ENCODE results near the gene OR5M3. TPM values are rescaled to one million over a fixed set of nuclear protein-coding genes. Genes with fewer than 3 reads are reported as not detected.

Gene OR5M3
- not detected in 2 replicates for total RNA-seq (2014; rRNA removed; shearing (Covaris generic))
- not detected in 2 replicates for polyA plus RNA-seq (2015; cell fraction: cytosol; rRNA removed)
- polyA plus RNA-seq (2015; cell fraction: nucleus; rRNA removed), result not detected in 2 replicates

DNA sequence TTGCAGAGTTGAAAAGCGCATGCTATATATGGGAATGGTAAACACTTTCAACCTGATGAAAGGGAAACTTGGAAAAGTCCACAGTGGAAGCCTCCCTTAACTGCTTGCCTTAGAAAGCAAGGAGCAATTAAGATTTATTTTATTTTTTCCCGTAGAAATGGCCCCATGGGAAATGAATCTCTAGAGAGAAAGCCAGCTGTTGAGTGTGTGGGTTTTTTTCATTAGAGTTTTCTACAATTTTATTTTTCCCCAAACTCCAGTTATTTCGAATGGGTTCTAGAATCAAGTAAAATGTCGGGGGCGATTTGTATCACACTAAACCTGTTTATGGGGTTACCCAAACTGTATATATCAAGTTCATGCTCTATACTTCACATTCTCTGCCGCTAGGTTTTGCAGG is at the start of gene OR5M3:
Gene OR5M3, minus strand, starts transcription at position 101 of the 400 bp plus-strand sequence. CDS start 2,855 bp downstream, outside the sequence.
- DNase-seq (ENCODE audit: low read depth), result no peak

- peak; percentile 25 for DNase-seq (ENCODE audit: low read depth)
These were observed 48.9 kb upstream of the OR5M3 start for GRCh38 chr11:56522008-56522407.

- no peak for DNase-seq (ENCODE audit: low read depth)
These were observed 40.1 kb upstream of the OR5M3 start for GRCh38 chr11:56513280-56513679.

GRCh38 chr11:56509439-56509838 is 36.3 kb upstream of the OR5M3 start:
- DNase-seq (ENCODE audit: low read depth), result no peak

GRCh38 chr11:56497010-56497409 is 23.9 kb upstream of the OR5M3 start:
- DNase-seq (ENCODE audit: low read depth), result no peak

- DNase-seq (ENCODE audit: low read depth), result no peak
These were observed 22.0 kb upstream of the OR5M3 start for GRCh38 chr11:56495117-56495516.

DNA sequence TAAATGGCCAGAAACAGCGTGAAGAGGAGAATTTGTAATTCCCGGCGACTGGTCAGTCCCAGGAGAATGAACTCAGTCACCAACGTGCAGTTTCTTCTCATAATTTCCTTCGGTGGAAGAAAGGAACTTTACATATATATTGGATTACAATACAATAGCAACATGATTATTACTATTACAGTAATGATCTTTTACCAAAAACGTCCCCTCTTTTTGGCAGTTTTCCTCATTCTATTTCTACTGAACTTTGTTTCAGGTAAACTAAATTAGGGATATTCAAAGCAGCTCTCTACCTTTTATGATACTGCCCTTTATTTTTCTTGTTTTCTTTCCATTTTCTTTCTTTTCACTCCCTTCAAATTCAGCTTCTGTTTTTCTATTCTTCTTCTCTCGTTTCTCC is 18.1 kb upstream of the OR5M3 start, which contains the start of gene OR5M8:
Gene OR5M8, minus strand, starts transcription at position 101 of the 400 bp plus-strand sequence. Its CDS starts 0 bp downstream, at position 101.
- DNase-seq (ENCODE audit: low read depth), result no peak

GRCh38 chr11:56486801-56487200 is 13.6 kb upstream of the OR5M3 start:
- no peak for DNase-seq (ENCODE audit: low read depth)

GRCh38 chr11:56474729-56475235 is 1.6 kb upstream of the OR5M3 start:
- no peak for DNase-seq (ENCODE audit: low read depth)

GRCh38 chr11:56457076-56457475 is 16.1 kb downstream of the OR5M3 start:
- no peak for DNase-seq (ENCODE audit: low read depth)

- no peak for DNase-seq (ENCODE audit: low read depth)
These were observed 19.6 kb downstream of the OR5M3 start for GRCh38 chr11:56453521-56453920.

Other genes starting within 250 kb of the OR5M3 start
- not detected in 2 replicates for gene OR5T2, start 239.1 kb downstream of the OR5M3 start, total RNA-seq (2014; rRNA removed; shearing (Covaris generic))
- not detected in 2 replicates for gene OR5T3, start 221.1 kb downstream of the OR5M3 start, total RNA-seq (2014; rRNA removed; shearing (Covaris generic))
- not detected in 2 replicates for gene OR5T1, start 199.2 kb downstream of the OR5M3 start, total RNA-seq (2014; rRNA removed; shearing (Covaris generic))
- not detected in 2 replicates for gene OR8H1, start 181.1 kb downstream of the OR5M3 start, total RNA-seq (2014; rRNA removed; shearing (Covaris generic))
- gene OR8K3, start 158.2 kb downstream of the OR5M3 start, total RNA-seq (2014; rRNA removed; shearing (Covaris generic)), result not detected in 2 replicates
- not detected in 2 replicates for gene OR8K1, start 127.3 kb downstream of the OR5M3 start, total RNA-seq (2014; rRNA removed; shearing (Covaris generic))
- not detected in 2 replicates for gene OR8J1, start 119.1 kb downstream of the OR5M3 start, total RNA-seq (2014; rRNA removed; shearing (Covaris generic))
- gene OR8U1, start 97.7 kb downstream of the OR5M3 start, total RNA-seq (2014; rRNA removed; shearing (Covaris generic)), result not detected in 2 replicates
- not detected in 2 replicates for gene OR5AL1, start 60.7 kb downstream of the OR5M3 start, total RNA-seq (2014; rRNA removed; shearing (Covaris generic))
- not detected in 2 replicates for gene OR5M8, start 18.0 kb upstream of the OR5M3 start, total RNA-seq (2014; rRNA removed; shearing (Covaris generic))
- not detected in 2 replicates for gene OR5M11, start 69.9 kb upstream of the OR5M3 start, total RNA-seq (2014; rRNA removed; shearing (Covaris generic))
- not detected in 2 replicates for gene OR5M10, start 104.4 kb upstream of the OR5M3 start, total RNA-seq (2014; rRNA removed; shearing (Covaris generic))
- gene OR5M1, start 141.5 kb upstream of the OR5M3 start, total RNA-seq (2014; rRNA removed; shearing (Covaris generic)), result not detected in 2 replicates
- gene OR5AP2, start 169.1 kb upstream of the OR5M3 start, total RNA-seq (2014; rRNA removed; shearing (Covaris generic)), result not detected in 2 replicates
- not detected in 2 replicates for gene OR5AR1, start 190.3 kb upstream of the OR5M3 start, total RNA-seq (2014; rRNA removed; shearing (Covaris generic))
- not detected in 2 replicates for gene OR9G1, start 225.7 kb upstream of the OR5M3 start, total RNA-seq (2014; rRNA removed; shearing (Covaris generic))

Measured in HT1080 (cell line).